ENCODE measurements around the gene ATG16L1. TPM values are rescaled to one million over a fixed set of nuclear protein-coding genes. Genes with fewer than 3 reads are reported as not detected.

ATG16L1 gene
- polyA plus RNA-seq, 1 donor from 2014 or later: 67.6 TPM

- no peak overlapping the region for H3K4me2 ChIP-seq (ENCODE audit: low read length)
- no peak for TF ChIP-seq CTCF (IDR thresholded peaks at IDR 0.05; ENCODE audit: poor library complexity, severe bottlenecking)
- no peak for TF ChIP-seq EZH2 (IDR thresholded peaks at IDR 0.05; ENCODE audit: borderline replicate concordance, insufficient read depth, low read length, poor library complexity, severe bottlenecking)
- no peak for TF ChIP-seq POLR2AphosphoS5 (IDR thresholded peaks at IDR 0.05)
- no peak for TF ChIP-seq EP300 (conservative IDR thresholded peaks at IDR 0.05; ENCODE audit: poor library complexity, severe bottlenecking)
- TF ChIP-seq RAD21 (conservative IDR thresholded peaks at IDR 0.05): no peak
- TF ChIP-seq TAF1 (IDR thresholded peaks at IDR 0.05; ENCODE audit: low read depth): no peak
- TF ChIP-seq MXI1 (conservative IDR thresholded peaks at IDR 0.05; ENCODE audit: poor library complexity, severe bottlenecking): no peak
- TF ChIP-seq, protein P1, sequence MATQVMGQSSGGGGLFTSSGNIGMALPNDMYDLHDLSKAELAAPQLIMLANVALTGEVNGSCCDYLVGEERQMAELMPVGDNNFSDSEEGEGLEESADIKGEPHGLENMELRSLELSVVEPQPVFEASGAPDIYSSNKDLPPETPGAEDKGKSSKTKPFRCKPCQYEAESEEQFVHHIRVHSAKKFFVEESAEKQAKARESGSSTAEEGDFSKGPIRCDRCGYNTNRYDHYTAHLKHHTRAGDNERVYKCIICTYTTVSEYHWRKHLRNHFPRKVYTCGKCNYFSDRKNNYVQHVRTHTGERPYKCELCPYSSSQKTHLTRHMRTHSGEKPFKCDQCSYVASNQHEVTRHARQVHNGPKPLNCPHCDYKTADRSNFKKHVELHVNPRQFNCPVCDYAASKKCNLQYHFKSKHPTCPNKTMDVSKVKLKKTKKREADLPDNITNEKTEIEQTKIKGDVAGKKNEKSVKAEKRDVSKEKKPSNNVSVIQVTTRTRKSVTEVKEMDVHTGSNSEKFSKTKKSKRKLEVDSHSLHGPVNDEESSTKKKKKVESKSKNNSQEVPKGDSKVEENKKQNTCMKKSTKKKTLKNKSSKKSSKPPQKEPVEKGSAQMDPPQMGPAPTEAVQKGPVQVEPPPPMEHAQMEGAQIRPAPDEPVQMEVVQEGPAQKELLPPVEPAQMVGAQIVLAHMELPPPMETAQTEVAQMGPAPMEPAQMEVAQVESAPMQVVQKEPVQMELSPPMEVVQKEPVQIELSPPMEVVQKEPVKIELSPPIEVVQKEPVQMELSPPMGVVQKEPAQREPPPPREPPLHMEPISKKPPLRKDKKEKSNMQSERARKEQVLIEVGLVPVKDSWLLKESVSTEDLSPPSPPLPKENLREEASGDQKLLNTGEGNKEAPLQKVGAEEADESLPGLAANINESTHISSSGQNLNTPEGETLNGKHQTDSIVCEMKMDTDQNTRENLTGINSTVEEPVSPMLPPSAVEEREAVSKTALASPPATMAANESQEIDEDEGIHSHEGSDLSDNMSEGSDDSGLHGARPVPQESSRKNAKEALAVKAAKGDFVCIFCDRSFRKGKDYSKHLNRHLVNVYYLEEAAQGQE (IDR thresholded peaks at IDR 0.05; ENCODE audit: borderline replicate concordance): no peak
- no peak for TF ChIP-seq SMC3 (conservative IDR thresholded peaks at IDR 0.05; ENCODE audit: poor library complexity)
- H2AFZ ChIP-seq (ENCODE audit: low read depth, low read length): no peak overlapping the region
- H3K9ac ChIP-seq (ENCODE audit: low read length): no peak overlapping the region
- H3K79me2 ChIP-seq (replicated peaks; ENCODE audit: insufficient read depth, low read length): no peaks in the 10 kb centered on the region
- H3F3A ChIP-seq (ENCODE audit: insufficient read depth, low read length, poor library complexity, severe bottlenecking): no peaks in the 10 kb centered on the region
- H3K36me3 ChIP-seq (ENCODE audit: insufficient read depth, low read length): peaks cover 15% of the 10 kb centered on the region
- H3K4me3 ChIP-seq (ENCODE audit: low read length): no peak overlapping the region
- no peaks in the 10 kb centered on the region for H3K27me3 ChIP-seq (ENCODE audit: insufficient read depth, low read depth, low read length)
- no peaks in the 10 kb centered on the region for H3K9me3 ChIP-seq (ENCODE audit: low read length)
- no peaks in the 10 kb centered on the region for H3K9me2 ChIP-seq (ENCODE audit: insufficient read depth, low read length)
- no peaks in the 10 kb centered on the region for H4K20me1 ChIP-seq (ENCODE audit: insufficient read depth)
- H3K27ac ChIP-seq (ENCODE audit: low read length): no peak overlapping the region
Observed at GRCh38 chr2:233281553-233281952, 30.1 kb downstream of the ATG16L1 start.

GRCh38 chr2:233281992-233282603 lies 30.6 kb downstream of the ATG16L1 start:
- H3K9ac ChIP-seq (ENCODE audit: low read length): no peak overlapping the region
- no peaks in the 10 kb centered on the region for H3K9me2 ChIP-seq (ENCODE audit: insufficient read depth, low read length)
- H3F3A ChIP-seq (ENCODE audit: insufficient read depth, low read length, poor library complexity, severe bottlenecking): no peaks in the 10 kb centered on the region
- no peaks in the 10 kb centered on the region for H3K9me3 ChIP-seq (ENCODE audit: low read length)
- H3K27me3 ChIP-seq (ENCODE audit: insufficient read depth, low read depth, low read length): no peaks in the 10 kb centered on the region
- H3K4me3 ChIP-seq (ENCODE audit: low read length): no peak overlapping the region
- TF ChIP-seq, protein P1 (IDR thresholded peaks at IDR 0.05; ENCODE audit: borderline replicate concordance): no peak
- TF ChIP-seq CTCF (IDR thresholded peaks at IDR 0.05; ENCODE audit: poor library complexity, severe bottlenecking): no peak
- TF ChIP-seq SMC3 (conservative IDR thresholded peaks at IDR 0.05; ENCODE audit: poor library complexity): no peak
- TF ChIP-seq TAF1 (IDR thresholded peaks at IDR 0.05; ENCODE audit: low read depth): no peak
- TF ChIP-seq POLR2AphosphoS5 (IDR thresholded peaks at IDR 0.05): no peak
- no peak for TF ChIP-seq EP300 (conservative IDR thresholded peaks at IDR 0.05; ENCODE audit: poor library complexity, severe bottlenecking)
- no peak for TF ChIP-seq RAD21 (conservative IDR thresholded peaks at IDR 0.05)
- TF ChIP-seq EZH2 (IDR thresholded peaks at IDR 0.05; ENCODE audit: borderline replicate concordance, insufficient read depth, low read length, poor library complexity, severe bottlenecking): no peak
- no peak for TF ChIP-seq MXI1 (conservative IDR thresholded peaks at IDR 0.05; ENCODE audit: poor library complexity, severe bottlenecking)
- H3K36me3 ChIP-seq (ENCODE audit: insufficient read depth, low read length): peaks cover 15% of the 10 kb centered on the region
- H4K20me1 ChIP-seq (ENCODE audit: insufficient read depth): no peaks in the 10 kb centered on the region
- no peak overlapping the region for H3K27ac ChIP-seq (ENCODE audit: low read length)
- no peak overlapping the region for H3K4me2 ChIP-seq (ENCODE audit: low read length)
- H3K79me2 ChIP-seq (replicated peaks; ENCODE audit: insufficient read depth, low read length): no peaks in the 10 kb centered on the region
- no peak overlapping the region for H2AFZ ChIP-seq (ENCODE audit: low read depth, low read length)
